ENCODE results near the gene CFAP97D2.

Gene CFAP97D2

GRCh38 chr13:114200399-114200911 is 21.4 kb downstream of the CFAP97D2 start:
- DNase-seq: peak; percentile 21

- DNase-seq: no peak
Measured at GRCh38 chr13:114202581-114202980, 23.5 kb downstream of the CFAP97D2 start.

DNA sequence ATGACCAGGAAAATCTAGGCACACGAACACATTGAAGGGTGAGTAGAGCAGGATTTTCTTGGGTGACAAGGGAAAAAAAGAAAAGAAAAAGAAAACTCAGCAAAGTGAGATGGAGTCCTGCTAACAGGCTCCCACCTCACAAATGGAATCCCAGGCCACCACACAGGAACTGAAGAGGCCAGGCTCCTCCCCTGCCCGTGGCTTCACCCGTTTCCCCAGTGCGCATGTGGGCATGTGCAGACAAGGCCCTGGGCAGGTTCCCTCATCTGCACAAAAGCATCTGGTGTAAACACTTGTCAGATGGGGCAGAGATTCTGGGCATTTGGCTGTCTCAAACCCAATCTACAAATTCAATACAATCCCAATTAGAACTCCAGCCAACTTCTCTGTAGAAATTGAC is 24.5 kb downstream of the CFAP97D2 start:
- DNase-seq: no peak

DNA sequence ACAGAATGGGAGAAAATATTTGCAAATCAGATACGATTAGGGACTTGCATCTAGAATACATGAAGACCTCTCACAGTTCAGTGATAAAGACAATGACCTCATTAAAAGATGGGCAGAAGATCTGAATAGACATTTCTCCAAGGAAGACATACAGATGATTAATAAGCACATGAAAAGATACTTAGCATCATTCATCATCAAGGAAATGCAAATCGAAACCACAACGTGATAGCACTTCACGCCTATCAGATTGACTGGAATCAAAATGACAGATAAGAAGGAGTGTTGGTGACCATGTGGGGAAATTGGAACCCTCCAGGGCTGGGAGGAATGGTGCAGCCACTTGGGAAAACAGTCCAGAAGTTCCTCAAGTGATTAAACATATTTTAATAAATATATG is 25.8 kb downstream of the CFAP97D2 start:
- DNase-seq: no peak

GRCh38 chr13:114208134-114208533 is 29.1 kb downstream of the CFAP97D2 start:
- no peak for DNase-seq

DNA sequence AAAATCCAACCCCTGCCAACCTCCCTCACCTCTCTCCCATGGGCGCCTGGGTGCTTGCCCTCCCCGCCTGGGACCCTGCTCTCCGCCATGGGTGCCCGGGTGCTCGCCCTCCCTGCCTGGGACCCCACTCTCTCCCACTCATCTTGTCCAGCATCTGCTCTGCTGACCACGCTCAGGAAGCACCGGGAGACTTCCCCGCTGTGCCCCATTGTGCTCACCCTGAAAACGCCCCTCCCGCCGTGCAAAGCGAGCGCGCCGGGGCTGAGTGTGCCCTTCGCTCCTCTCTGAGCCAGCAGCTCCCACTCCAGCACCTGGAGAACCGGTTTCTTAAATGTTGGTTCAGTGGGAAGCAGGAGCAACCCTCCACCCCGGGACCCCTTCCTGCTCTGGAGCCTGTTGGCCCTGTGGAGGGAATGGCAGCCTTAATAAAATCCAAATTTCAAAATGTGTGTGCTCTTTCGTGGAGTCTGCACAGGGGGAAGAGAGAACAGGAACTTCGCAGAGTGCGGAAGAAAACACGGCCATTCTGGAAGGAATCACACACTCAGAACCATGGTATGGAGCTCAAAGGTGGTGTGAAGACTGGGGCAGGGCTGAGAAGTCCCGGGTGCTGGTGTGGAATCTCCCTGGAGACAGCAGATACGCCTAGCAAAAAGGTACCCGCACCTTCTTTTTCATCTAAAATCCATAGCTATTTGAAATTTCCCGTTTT is 32.5 kb downstream of the CFAP97D2 start:
- no peak for DNase-seq

DNA sequence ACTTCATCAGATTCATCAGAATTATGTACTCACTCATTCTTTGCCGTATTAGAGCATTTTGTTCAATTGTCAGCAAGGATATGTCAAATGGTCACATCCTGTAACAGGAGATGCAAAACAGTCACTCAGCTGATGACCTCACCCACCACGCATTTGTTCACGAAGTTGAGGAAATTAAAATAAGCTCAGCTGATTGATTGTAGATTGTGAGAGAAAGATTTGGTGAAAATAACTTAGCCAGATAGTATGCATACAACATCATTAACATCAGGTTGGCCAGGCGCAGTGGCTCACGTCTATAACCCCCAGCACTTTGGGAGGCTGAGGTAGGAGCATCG is 33.1 kb downstream of the CFAP97D2 start:
- DNase-seq: no peak

DNA sequence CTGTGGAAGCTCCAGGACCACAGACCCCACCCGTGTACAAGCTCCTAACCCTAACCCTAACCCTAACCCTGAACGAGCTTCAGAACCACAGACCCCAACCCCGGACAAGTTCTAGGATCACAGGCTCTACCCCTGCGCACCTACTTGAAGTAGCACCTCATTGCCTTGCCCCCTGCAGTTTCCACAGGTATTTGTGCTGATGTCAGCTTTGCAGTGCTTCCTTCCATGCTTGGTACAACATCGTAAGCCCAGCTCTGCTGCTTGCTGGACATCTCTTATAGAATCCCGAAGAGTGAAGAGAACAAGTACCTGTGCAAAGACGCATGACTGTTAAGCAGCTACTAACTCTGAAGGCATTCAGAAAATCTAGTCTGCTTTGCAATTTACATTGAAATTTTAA is 34.9 kb downstream of the CFAP97D2 start:
- no peak for DNase-seq

DNA sequence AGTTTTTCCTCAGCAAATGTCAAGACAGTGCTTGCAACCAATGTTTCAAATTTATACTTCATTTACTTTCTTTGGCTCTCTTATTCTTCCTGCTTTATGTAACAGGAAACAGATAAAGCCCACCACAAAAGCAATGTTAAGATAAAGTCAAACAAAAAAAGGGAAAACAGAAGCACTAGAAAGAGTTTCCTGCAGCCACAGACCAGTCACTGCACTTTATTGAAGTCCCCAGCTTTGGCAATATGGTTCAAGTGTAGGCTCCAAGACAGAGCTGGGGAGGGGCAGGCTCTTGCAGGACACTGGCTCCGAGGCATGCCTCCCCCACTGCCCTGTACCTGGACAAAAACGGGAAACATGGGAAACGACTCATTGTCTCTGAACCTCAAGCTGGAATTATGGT is 40.3 kb downstream of the CFAP97D2 start:
- DNase-seq: no peak

DNA sequence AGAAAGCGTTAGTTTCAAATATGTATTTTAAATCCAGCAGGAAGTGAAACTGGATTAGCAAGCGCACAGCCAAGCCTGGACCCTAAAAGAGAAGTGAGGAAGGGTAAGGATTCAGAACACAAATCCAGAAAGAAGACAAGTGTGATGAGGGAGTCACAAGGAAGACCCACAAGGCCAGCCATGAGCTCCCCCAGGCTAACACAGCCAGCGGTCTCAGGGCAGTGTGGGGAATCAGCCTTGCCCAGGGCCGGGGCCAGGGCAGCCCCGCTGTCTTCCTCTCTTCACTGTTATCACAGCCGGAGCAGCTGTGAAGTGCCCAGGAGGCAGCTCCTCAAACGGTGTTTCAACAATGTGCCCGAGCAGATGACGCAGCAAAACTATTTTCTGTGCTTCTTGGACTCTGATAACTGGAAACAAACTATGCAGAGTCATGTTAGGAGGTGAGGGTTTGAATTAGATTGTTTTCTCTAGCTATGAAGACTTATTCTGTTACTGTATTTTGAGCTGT is 43.5 kb downstream of the CFAP97D2 start:
- peak; percentile 31 for DNase-seq

DNA sequence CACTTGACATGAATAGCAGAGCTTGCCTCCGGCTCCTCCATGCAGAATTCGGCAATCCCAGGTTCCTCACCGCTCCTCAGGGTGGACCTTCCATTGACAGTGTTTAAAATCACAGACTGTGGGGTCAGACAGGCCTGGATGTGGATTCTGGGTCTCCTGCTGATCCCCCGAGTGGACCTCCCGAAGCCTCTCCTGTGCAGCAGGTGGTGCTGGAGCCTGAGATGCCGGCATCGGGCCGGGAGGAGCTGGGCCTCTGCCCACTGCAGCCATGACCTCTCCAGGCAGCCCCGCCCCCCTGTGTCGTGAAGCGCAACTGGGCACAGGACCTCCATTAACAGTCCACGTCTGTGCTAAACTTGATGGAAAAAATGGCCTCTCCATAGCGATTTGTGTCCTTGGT is 45.1 kb downstream of the CFAP97D2 start:
- DNase-seq: no peak

- DNase-seq: no peak
Measured at GRCh38 chr13:114225610-114226009, 46.6 kb downstream of the CFAP97D2 start.

DNA sequence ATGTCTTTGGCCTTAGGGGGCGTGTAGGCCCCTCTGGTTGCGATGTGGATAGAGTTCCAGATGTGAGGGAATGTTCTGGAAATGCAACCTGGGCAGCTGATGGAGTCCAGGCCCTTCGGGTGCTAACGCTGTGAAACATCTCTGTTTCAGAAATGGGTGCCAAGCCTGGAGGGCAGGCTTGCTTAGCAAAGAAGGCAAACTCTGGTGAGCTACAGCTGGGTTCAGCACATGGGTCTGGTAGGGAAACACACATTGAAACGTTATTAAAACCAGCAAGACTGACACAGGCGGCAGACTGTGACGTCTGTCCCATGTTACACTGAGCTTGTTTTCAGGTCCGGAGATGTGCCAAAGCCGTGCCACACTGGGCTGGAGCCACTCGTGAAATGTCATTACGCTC is 47.0 kb downstream of the CFAP97D2 start:
- no peak for DNase-seq

GRCh38 chr13:114226699-114227323 is 47.8 kb downstream of the CFAP97D2 start:
- DNase-seq: peak; percentile 69

DNA sequence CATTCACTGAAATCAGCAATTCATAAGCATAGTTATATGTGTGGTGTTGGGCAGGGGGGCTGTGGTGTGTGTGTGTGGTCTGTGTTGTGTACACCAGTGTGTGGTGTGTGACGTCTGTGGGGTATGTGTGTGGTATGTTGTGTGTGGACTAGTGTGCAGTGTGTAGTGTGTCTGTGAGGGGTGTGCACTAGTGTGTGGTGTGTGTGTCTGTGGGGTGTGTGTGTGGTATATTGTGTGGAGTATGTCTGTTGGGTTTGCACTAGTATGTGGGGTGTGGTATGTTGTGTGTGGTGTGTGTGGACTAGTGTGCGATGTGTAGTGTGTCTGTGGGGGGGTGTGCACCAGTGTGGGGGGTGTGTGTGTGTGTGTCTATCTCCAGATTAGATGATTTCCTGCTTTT is 48.5 kb downstream of the CFAP97D2 start:
- DNase-seq: no peak

GRCh38 chr13:114228176-114228575 is 49.1 kb downstream of the CFAP97D2 start:
- DNase-seq: no peak

- no peak for DNase-seq
Measured at GRCh38 chr13:114229506-114229905, 50.4 kb downstream of the CFAP97D2 start.

DNA sequence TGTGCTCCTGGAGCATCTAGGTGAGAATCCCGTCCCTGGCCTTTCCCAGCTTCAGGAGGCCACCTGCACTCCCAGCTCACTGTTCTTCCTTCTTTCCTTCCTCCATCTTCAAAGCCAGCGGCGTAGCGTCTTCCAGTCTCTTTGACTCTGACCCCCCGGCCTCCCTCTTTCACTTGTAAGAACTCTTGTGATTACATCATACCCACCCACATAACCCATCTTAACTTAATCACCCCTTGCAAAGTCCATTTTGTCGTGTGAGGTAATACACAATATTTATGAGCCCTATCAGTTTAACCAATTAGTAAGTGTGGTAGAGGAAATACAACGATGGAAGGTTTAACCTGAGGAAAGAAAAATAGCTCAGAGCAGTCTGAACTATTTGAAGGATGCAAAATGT is 51.1 kb downstream of the CFAP97D2 start:
- DNase-seq: no peak

GRCh38 chr13:114230575-114230974 is 51.5 kb downstream of the CFAP97D2 start:
- no peak for DNase-seq

GRCh38 chr13:114231886-114232285 is 52.8 kb downstream of the CFAP97D2 start:
- DNase-seq: no peak

GRCh38 chr13:114234266-114234644 is 55.2 kb downstream of the CFAP97D2 start:
- no peak for DNase-seq

GRCh38 chr13:114234645-114235421 is 55.8 kb downstream of the CFAP97D2 start, which contains the start of gene CDC16:
Gene CDC16, plus strand, starts transcription at chr13:114234897. Its CDS starts 188 bp downstream, at chr13:114235085.
- DNase-seq: peak; percentile 90

DNA sequence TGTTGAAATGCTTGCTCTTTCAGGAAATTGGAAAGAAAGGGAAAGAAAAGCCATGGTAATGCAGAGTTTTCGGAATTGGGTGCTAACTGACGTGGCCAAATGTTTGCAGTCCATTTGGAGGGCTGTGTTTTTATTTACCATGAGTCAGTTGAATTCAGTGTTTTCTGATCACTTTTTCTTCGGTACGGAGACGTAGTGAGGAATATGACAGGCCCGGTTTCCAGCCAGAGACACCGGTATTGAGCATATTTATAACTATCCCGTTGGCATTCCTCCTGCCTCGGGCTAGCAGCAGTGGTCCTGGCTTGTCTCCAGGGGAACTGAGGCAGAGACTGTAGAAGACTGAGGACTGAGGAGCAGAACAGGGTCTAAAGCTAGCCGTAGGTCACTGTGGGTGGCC is 56.6 kb downstream of the CFAP97D2 start:
- DNase-seq: peak; percentile 2

GRCh38 chr13:114236227-114236626 is 57.2 kb downstream of the CFAP97D2 start:
- no peak for DNase-seq
